HepG2 (cell line): Measurements from ENCODE around the gene TGFBI. TPM values are rescaled to one million over a fixed set of nuclear protein-coding genes. Genes with fewer than 3 reads are reported as not detected.
A peak's percentile ranks its signal among the peaks of the same experiment; 100 is the strongest.

Source experiments
- AKNA ChIP-seq: sonication (generic); formaldehyde crosslinking; IDR thresholded peaks from 2 replicates; pipeline ENCODE4 v1.4.0; 2020; ENCODE audit warnings: missing genetic modification reagents, borderline replicate concordance
- BHLHE40 ChIP-seq: IDR thresholded peaks from 2 replicates; pipeline ENCODE4 v1.6.1; 2011; ENCODE audit warnings: low read length, improper control_type of control experiment
- ELK4 ChIP-seq: sonication (generic); formaldehyde crosslinking; IDR thresholded peaks from 2 replicates; pipeline ENCODE4 v1.9.0; 2021; ENCODE audit warnings: missing genetic modification reagents, borderline replicate concordance
- MAZ ChIP-seq, 2 experiments: sonication (generic) in 1 of 2; formaldehyde crosslinking in 1 of 2; IDR thresholded peaks; 2 replicates each; pipeline versions ENCODE4 v1.5.0 to v1.6.1; 2012 to 2020; ENCODE audit warnings: low read depth in 2 of 2, mild to moderate bottlenecking in 2 of 2, borderline replicate concordance in 1 of 2, improper control_type of control experiment in 1 of 2, low read length in 1 of 2, missing genetic modification reagents in 1 of 2, moderate library complexity in 1 of 2
- MLLT10 ChIP-seq: sonication (generic); formaldehyde crosslinking; IDR thresholded peaks from 2 replicates; pipeline ENCODE4 v1.4.0; 2020; ENCODE audit warnings: missing genetic modification reagents
- MTA3 ChIP-seq: sonication (generic); formaldehyde crosslinking; IDR thresholded peaks from 2 replicates; pipeline ENCODE4 v1.4.0; 2020; ENCODE audit warnings: missing genetic modification reagents
- MTERF4 ChIP-seq: sonication (generic); formaldehyde crosslinking; IDR thresholded peaks from 2 replicates; pipeline ENCODE4 v1.8.0; 2023; ENCODE audit warnings: mild to moderate bottlenecking, missing genetic modification reagents
- MYC ChIP-seq: sonication (generic); formaldehyde crosslinking; IDR thresholded peaks from 2 replicates; pipeline ENCODE4 v1.9.0; 2021; ENCODE audit warnings: missing genetic modification reagents, borderline replicate concordance
- NR2F2 ChIP-seq: IDR thresholded peaks from 2 replicates; pipeline ENCODE4 v1.6.1; 2012; ENCODE audit warnings: low read depth, inconsistent platforms, borderline replicate concordance
- PTBP1 ChIP-seq: fragments of 200-400 bp; formaldehyde crosslinking; IDR thresholded peaks from 2 replicates; pipeline ENCODE4 v1.6.1; 2018; ENCODE audit warnings: low read length, low read depth; ENCODE audit not compliant: poor library complexity, severe bottlenecking
- STAT5B ChIP-seq: sonication (generic); formaldehyde crosslinking; IDR thresholded peaks from 2 replicates; pipeline ENCODE4 v1.4.0; 2020; ENCODE audit warnings: missing genetic modification reagents
- TAF1 ChIP-seq: sonication (generic); formaldehyde crosslinking; IDR thresholded peaks from 2 replicates; pipeline ENCODE4 v1.4.0; 2020; ENCODE audit warnings: missing genetic modification reagents
- THAP7 ChIP-seq: sonication (generic); formaldehyde crosslinking; IDR thresholded peaks from 2 replicates; pipeline ENCODE4 v1.8.1; 2023; ENCODE audit warnings: mild to moderate bottlenecking, missing genetic modification reagents
- ZFP37 ChIP-seq: sonication (generic); formaldehyde crosslinking; IDR thresholded peaks from 2 replicates; pipeline ENCODE4 v1.4.0; 2020; ENCODE audit warnings: missing genetic modification reagents, borderline replicate concordance
- ZMAT5 ChIP-seq: sonication (generic); formaldehyde crosslinking; IDR thresholded peaks from 2 replicates; pipeline ENCODE4 v1.5.0; 2020; ENCODE audit warnings: mild to moderate bottlenecking, low read depth, missing genetic modification reagents, borderline replicate concordance
- ZNF441 ChIP-seq: sonication (generic); formaldehyde crosslinking; IDR thresholded peaks from 2 replicates; pipeline ENCODE4 v1.7.0; 2021; ENCODE audit warnings: missing genetic modification reagents, borderline replicate concordance
- ZNF468 ChIP-seq: sonication (generic); formaldehyde crosslinking; IDR thresholded peaks from 2 replicates; pipeline ENCODE4 v1.8.0; 2022; ENCODE audit warnings: mild to moderate bottlenecking, moderate library complexity, missing genetic modification reagents
- ZNF672 ChIP-seq: sonication (generic); formaldehyde crosslinking; IDR thresholded peaks from 2 replicates; pipeline ENCODE4 v1.8.1; 2022; ENCODE audit warnings: missing genetic modification reagents
- ZNF678 ChIP-seq: sonication (generic); formaldehyde crosslinking; IDR thresholded peaks from 2 replicates; pipeline ENCODE4 v1.4.0; 2020; ENCODE audit warnings: mild to moderate bottlenecking, missing genetic modification reagents
- ZNF747 ChIP-seq: sonication (generic); formaldehyde crosslinking; IDR thresholded peaks from 2 replicates; pipeline ENCODE4 v1.8.1; 2023; ENCODE audit warnings: missing genetic modification reagents, mild to moderate bottlenecking, borderline replicate concordance
- polyA plus RNA-seq, 8 experiments: library from polyadenylated mRNA; depleted of rRNA in 3 of 8; stranded (reverse) in 7 of 8; unstranded in 1 of 8; fragments of >200 nt; fragmentation: Illumina TruSeq in 4 of 8; extraction: Trizol in 4 of 8; gene quantifications; 2 replicates each; pipeline versions ENCODE4 v1.2.1 to v1.2.3, GENCODE V29; 2011 to 2016; ENCODE audit warnings: low read depth in 4 of 8, missing spikeins in 1 of 8, mixed read lengths in 1 of 8; ENCODE audit not compliant: insufficient read depth in 1 of 8
- total RNA-seq, 5 experiments: library from RNA; depleted of rRNA; stranded (reverse); fragments of >200 nt; fragmentation: Illumina TruSeq; extraction: Trizol; gene quantifications; 2 replicates each; pipeline ENCODE4 v1.2.3, GENCODE V29; 2016; ENCODE audit warnings: low read depth in 1 of 5

The TGFBI gene
- total and polyA plus RNA-seq, 2 of the 13 experiments (the other 11 are each of a cell fraction or from before 2014, with no cell fraction given) = 275 to 457 TPM

- TF ChIP-seq AKNA (CRISPR knock-in tag) (no peak), ZNF672 (CRISPR knock-in tag) (0 out of 2 replicates have a peak, but pooled peaks have one; percentile 61), ELK4 (no peak), ZNF468 (CRISPR knock-in tag) (no peak), ZNF441 (CRISPR knock-in tag) (no peak; the same call in 1 of the 2 replicates), ZNF747 (CRISPR knock-in tag) (peak; percentile 85; the same call in 1 of the 2 replicates), MTA3 (CRISPR knock-in tag) (no peak), PTBP1 (no peak), MYC (CRISPR knock-in tag) (peak; percentile 53; the same call in 1 of the 2 replicates), NR2F2 (no peak), MAZ (IDR thresholded peaks at IDR 0.05; ENCODE audit: borderline replicate concordance, low read depth, low read length) (no peak; the same call in 1 of the 2 replicates), MAZ (CRISPR knock-in tag; IDR thresholded peaks at IDR 0.05; ENCODE audit: low read depth) (peak; percentile 86), ZNF678 (CRISPR knock-in tag) (0 out of 2 replicates have a peak, but pooled peaks have one; percentile 84), ZFP37 (CRISPR knock-in tag) (no peak; the same call in 1 of the 2 replicates), MLLT10 (CRISPR knock-in tag) (no peak), MTERF4 (CRISPR knock-in tag) (no peak), STAT5B (no peak), ZMAT5 (no peak), BHLHE40 (peak; percentile 60), TAF1 (peak; percentile 91), THAP7 (CRISPR knock-in tag) (peak; percentile 69; the same call in 1 of the 2 replicates)
Observed at GRCh38 chr5:136028782-136029742, at the start of gene TGFBI (continued).
